GM08714 (cell line): ENCODE results near the gene RNASE1.
"Not testable (repeated sequence)": the region's sequence is repeated elsewhere in the genome, so short reads cannot be mapped to it uniquely, and the experiment has no call there.

Experiments
- H3K4me3 ChIP-seq: fragments of 200-500 bp; sonication (Bioruptor generic); 2 replicates; pipeline ENCODE4 v1.5.1; 2014; ENCODE audit warnings: mild to moderate bottlenecking, low read length, inconsistent platforms
- ZNF274 ChIP-seq: IDR thresholded peaks from 2 replicates; pipeline ENCODE4 v1.6.1; 2012; ENCODE audit warnings: mild to moderate bottlenecking, low read depth, low read length

RNASE1 gene

DNA sequence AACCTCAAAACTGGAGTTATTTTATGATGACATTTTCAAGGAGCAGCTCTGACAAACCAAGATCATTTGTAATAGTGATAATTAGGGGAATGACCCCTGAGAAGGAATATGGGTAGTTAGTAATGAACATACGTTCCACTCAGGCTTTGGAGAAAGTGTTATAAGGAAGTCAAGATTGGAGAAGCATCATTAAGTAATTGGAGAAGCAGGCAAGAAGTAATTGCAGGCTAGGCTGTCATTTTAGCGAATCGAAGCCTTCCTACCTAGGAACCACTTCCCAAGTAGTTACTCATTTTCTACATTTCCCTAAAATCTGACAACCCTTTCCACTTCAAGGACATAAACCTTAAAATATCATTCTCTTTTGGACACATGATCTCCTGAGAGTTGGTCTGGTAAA lies 33.2 kb downstream of the RNASE1 start:
- no peak overlapping the region for H3K4me3 ChIP-seq
- no peak for TF ChIP-seq ZNF274

DNA sequence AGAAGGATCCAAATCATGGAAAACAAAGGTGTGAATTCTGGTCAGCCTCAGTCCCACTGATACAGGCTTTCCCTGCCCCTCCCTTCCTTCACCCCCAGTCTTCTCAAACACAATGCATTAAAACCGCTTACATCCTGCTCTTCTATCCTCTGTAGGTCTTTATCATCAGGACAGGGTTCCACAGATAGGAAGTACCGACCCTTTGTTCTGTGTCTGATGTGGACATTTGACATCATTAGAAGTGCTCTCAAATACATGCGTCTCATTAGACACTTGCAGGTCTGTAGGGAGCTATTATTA lies 34.1 kb downstream of the RNASE1 start:
- TF ChIP-seq ZNF274: no peak
- H3K4me3 ChIP-seq: no peak overlapping the region

DNA sequence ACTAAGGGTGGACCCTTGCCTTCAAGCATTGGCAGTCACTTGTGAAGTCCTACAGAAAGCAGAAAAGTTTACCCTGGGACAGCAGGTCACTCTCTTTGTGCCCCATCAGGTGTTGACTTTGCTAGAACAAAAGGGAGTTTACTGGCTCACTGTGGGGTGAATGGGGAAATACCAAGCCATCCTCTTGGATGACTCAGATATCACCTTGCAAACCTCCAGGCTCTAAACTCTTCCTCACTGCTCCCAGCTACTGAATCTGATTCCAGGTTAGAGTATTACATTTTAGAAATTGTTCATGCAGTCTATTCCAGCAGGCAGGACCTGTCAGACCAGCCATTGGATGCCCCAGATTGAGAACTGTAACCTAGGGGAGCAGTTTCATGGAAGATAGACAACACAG lies 41.7 kb downstream of the RNASE1 start:
- H3K4me3 ChIP-seq: no peak overlapping the region
- TF ChIP-seq ZNF274: no peak

DNA sequence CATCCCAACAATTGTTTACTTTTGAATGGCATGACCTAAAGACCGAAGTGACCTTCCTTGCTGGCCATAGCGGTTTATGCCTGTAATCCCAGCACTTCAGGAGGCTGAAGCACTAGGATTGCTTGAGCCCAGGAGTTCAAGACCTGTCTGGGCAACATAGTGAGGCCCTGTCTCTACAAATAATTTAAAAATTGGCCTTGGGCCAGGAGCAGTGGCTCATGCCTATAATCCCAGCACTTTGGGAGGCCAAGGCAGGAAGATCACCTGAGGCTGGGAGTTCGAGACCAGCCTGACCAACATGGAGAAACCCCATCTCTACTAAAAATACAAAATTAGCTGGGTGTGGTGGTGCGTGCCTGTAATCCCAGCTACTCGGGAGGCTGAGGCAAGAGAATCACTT lies 43.2 kb downstream of the RNASE1 start:
- H3K4me3 ChIP-seq: not testable (repeated sequence)

DNA sequence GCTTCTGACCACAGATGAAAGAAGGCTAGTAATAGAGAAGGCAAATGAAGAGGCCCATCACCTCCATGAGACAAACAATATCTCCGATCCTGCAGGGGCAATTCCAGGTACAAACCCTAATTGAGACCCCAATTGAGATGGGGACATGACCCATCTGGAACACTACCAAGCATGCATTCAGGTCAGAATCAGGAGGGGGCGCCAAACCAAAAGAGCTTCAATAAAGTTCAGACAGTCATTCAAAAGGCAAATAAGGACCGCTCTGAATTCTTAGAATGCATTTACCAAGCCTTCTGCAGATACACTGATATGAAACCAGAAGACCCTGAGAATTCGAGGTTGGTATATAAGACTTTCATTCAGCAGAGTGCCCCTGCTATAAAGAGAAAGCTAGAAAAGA lies 44.7 kb downstream of the RNASE1 start:
- no peak overlapping the region for H3K4me3 ChIP-seq
- no peak for TF ChIP-seq ZNF274

DNA sequence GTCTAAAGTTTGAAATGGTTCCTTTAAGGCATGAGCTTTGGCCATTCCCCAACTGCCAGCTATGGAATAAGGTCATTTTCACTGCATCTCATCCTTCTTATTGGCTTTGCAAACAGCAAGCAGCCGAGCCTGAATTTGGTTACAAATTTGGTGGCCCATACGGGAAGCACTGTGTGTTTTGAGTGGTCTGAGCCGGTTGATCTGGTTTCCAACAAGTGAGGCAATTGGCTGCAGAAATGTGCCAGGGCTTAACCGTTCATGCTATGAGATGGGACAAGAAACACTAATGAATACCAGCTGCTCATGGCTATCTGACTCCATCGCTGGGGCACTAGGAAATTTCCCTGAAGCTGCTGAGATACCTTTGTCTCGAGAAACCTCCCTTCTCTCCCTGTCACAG lies 47.6 kb downstream of the RNASE1 start:
- no peak for TF ChIP-seq ZNF274
- H3K4me3 ChIP-seq: no peak overlapping the region

GRCh38 chr14:20754308-20754707 lies 48.3 kb downstream of the RNASE1 start:
- no peak overlapping the region for H3K4me3 ChIP-seq
- no peak for TF ChIP-seq ZNF274

- TF ChIP-seq ZNF274: no peak
- no peak overlapping the region for H3K4me3 ChIP-seq
Measured at GRCh38 chr14:20751963-20752562, 50.6 kb downstream of the RNASE1 start.
